Parathyroid adenoma (tissue), 2 donors: ENCODE data around the gene ZNF783.

Source experiments
- H2AFZ ChIP-seq: fragments of 300-600 bp; sonication (generic); one replicate; pipeline ENCODE4 v1.7.0; 2017; ENCODE audit warnings: antibody characterized with exemption, mild to moderate bottlenecking
- H3K27ac ChIP-seq: fragments of 300-600 bp; sonication (generic); one replicate; pipeline ENCODE4 v1.7.0; 2017
- H3K27me3 ChIP-seq: fragments of 300-600 bp; sonication (generic); one replicate; pipeline ENCODE4 v1.7.0; 2017; ENCODE audit warnings: low read length; ENCODE audit not compliant: control insufficient read depth, insufficient read depth
- H3K36me3 ChIP-seq: fragments of 300-600 bp; sonication (generic); one replicate; pipeline ENCODE4 v1.7.0; 2017; ENCODE audit warnings: low read length; ENCODE audit not compliant: control insufficient read depth, insufficient read depth
- H3K4me1 ChIP-seq: fragments of 300-600 bp; sonication (generic); one replicate; pipeline ENCODE4 v1.7.0; 2017; ENCODE audit warnings: control low read depth
- H3K4me2 ChIP-seq: fragments of 300-600 bp; sonication (generic); one replicate; pipeline ENCODE4 v1.7.0; 2017; ENCODE audit warnings: low read length
- H3K4me3 ChIP-seq: fragments of 300-600 bp; sonication (generic); one replicate; pipeline ENCODE4 v1.7.0; 2017; ENCODE audit warnings: low read depth, low read length
- H3K79me2 ChIP-seq: fragments of 300-600 bp; sonication (generic); one replicate; pipeline ENCODE4 v1.7.0; 2017; ENCODE audit warnings: control low read depth
- H3K9ac ChIP-seq: fragments of 300-600 bp; sonication (generic); one replicate; pipeline ENCODE4 v1.7.0; 2017; ENCODE audit warnings: mild to moderate bottlenecking
- H3K9me3 ChIP-seq: fragments of 300-600 bp; sonication (generic); one replicate; pipeline ENCODE4 v1.7.0; 2017; ENCODE audit warnings: low read length; ENCODE audit not compliant: control insufficient read depth
- TF ChIP-seq, protein P1 (sequence below): fragments of 300-600 bp; sonication (generic); IDR thresholded peaks from one replicate; pipeline ENCODE4 v1.7.0; 2017; ENCODE audit warnings: antibody characterized with exemption, mild to moderate bottlenecking
- donor health status: primary hyperparathyroidism.

The ZNF783 gene

GRCh38 chr7:149310113-149310836, 48.3 kb downstream of the ZNF783 start:
- H3K79me2 ChIP-seq: no peaks in the 10 kb centered on the region
- H3K9ac ChIP-seq: no peak overlapping the region
- H3K4me3 ChIP-seq: no peak overlapping the region
- H3K36me3 ChIP-seq: no peaks in the 10 kb centered on the region
- H2AFZ ChIP-seq: peak overlapping the region; percentile 74
- no peak overlapping the region for H3K27ac ChIP-seq
- H3K9me3 ChIP-seq: no peaks in the 10 kb centered on the region
- TF ChIP-seq, protein P1, sequence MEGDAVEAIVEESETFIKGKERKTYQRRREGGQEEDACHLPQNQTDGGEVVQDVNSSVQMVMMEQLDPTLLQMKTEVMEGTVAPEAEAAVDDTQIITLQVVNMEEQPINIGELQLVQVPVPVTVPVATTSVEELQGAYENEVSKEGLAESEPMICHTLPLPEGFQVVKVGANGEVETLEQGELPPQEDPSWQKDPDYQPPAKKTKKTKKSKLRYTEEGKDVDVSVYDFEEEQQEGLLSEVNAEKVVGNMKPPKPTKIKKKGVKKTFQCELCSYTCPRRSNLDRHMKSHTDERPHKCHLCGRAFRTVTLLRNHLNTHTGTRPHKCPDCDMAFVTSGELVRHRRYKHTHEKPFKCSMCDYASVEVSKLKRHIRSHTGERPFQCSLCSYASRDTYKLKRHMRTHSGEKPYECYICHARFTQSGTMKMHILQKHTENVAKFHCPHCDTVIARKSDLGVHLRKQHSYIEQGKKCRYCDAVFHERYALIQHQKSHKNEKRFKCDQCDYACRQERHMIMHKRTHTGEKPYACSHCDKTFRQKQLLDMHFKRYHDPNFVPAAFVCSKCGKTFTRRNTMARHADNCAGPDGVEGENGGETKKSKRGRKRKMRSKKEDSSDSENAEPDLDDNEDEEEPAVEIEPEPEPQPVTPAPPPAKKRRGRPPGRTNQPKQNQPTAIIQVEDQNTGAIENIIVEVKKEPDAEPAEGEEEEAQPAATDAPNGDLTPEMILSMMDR: peak; percentile 58
- H3K4me2 ChIP-seq: no peak overlapping the region
- no peaks in the 10 kb centered on the region for H3K27me3 ChIP-seq
- no peaks in the 10 kb centered on the region for H3K4me1 ChIP-seq

DNA sequence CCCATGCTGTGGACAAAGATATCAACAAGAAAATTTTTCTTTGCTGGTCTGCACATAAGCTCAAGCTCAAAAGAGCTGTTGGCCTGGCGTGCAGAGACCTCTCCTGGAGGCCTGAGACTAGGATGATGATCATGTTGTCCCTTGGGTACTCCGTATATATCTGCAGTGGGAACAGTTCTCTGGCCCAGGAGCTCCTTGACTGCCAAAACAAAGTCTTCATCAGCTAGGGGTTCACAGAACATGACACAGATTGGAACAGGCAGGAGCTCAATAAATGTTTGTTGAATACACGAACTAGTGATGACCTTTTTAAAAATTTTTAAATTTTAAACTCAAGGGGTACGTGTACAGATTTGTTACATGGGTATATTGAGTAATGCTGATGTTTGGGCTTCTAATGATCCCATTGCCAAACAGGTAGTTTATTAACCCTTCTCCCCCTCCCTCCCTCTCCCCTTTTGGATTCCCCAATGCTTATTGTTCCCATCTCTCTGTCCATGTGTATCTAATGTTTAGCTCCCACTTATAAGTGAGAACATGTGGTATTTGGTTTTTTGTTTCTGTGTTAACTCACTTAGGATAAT, 49.1 kb downstream of the ZNF783 start:
- no peaks in the 10 kb centered on the region for H3K4me1 ChIP-seq
- H3K27me3 ChIP-seq: no peaks in the 10 kb centered on the region
- no peak overlapping the region for H3K27ac ChIP-seq
- TF ChIP-seq, protein P1: no peak
- H3K9ac ChIP-seq: no peak overlapping the region
- no peaks in the 10 kb centered on the region for H3K9me3 ChIP-seq
- H2AFZ ChIP-seq: no peak overlapping the region
- no peaks in the 10 kb centered on the region for H3K79me2 ChIP-seq
- H3K4me3 ChIP-seq: no peak overlapping the region
- H3K4me2 ChIP-seq: no peak overlapping the region
- H3K36me3 ChIP-seq: no peaks in the 10 kb centered on the region

DNA sequence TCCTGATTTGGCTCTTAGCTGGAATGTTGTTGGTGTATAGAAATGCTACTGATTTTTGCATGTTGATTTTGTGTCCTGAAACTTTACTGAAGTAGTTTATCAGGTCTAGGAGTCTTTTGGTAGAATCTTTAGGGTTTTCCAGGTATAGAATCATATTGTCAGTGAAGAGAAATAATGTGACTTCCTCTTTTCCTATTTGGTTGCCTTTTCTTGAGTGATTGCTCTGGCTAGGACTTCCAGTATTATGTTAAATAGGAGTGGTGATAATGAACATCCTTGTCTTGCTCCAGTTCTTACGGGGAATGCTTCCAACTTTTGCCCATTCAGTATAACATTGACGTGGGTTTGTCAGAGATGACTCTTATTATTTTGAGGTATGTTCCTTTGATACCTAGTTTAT, 52.0 kb downstream of the ZNF783 start:
- Histone ChIP-seq H3K79me2 (no peaks in the 10 kb centered on the region), H3K9ac (no peak overlapping the region), H3K27ac (no peak overlapping the region), H2AFZ (no peak overlapping the region), H3K4me2 (no peak overlapping the region), H3K9me3 (no peaks in the 10 kb centered on the region), H3K36me3 (no peaks in the 10 kb centered on the region), H3K4me1 (no peaks in the 10 kb centered on the region), H3K4me3 (no peak overlapping the region), H3K27me3 (no peaks in the 10 kb centered on the region)
- TF ChIP-seq, protein P1: no peak

DNA sequence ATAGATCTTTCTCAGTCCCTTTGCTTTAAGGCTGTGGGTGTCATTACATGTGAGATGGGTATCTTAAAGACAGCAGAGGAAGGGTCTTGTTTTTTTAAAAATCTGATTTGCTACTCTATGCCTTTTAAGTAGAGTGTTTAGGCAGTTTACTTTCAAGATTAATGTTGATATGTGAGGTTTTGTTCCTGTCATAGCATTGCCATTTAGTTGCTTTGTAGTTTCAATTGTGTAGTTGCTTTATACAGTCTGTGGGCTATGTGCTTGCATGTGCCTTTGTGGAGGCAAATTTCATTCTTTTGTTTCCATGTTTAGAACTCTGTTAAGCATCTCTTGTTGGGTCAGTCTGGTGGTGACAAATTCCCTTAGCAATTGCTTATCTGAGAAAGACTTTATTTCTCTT, 54.6 kb downstream of the ZNF783 start:
- H3K9me3 ChIP-seq: no peaks in the 10 kb centered on the region
- H3K27me3 ChIP-seq: no peaks in the 10 kb centered on the region
- H2AFZ ChIP-seq: no peak overlapping the region
- TF ChIP-seq, protein P1: no peak
- H3K4me2 ChIP-seq: no peak overlapping the region
- H3K4me3 ChIP-seq: no peak overlapping the region
- no peak overlapping the region for H3K9ac ChIP-seq
- H3K79me2 ChIP-seq: no peaks in the 10 kb centered on the region
- H3K4me1 ChIP-seq: no peaks in the 10 kb centered on the region
- no peak overlapping the region for H3K27ac ChIP-seq
- no peaks in the 10 kb centered on the region for H3K36me3 ChIP-seq

GRCh38 chr7:149317496-149317895, 55.5 kb downstream of the ZNF783 start:
- Histone ChIP-seq H3K36me3 (no peaks in the 10 kb centered on the region), H3K79me2 (no peaks in the 10 kb centered on the region), H3K9ac (no peak overlapping the region), H3K4me1 (no peaks in the 10 kb centered on the region), H3K4me2 (no peak overlapping the region), H3K9me3 (no peaks in the 10 kb centered on the region), H3K27me3 (no peaks in the 10 kb centered on the region), H2AFZ (no peak overlapping the region), H3K4me3 (no peak overlapping the region), H3K27ac (no peak overlapping the region)
- TF ChIP-seq, protein P1: no peak
